ENCODE data around the gene UIMC1. TPM values are rescaled to one million over a fixed set of nuclear protein-coding genes. Genes with fewer than 3 reads are reported as not detected.

The UIMC1 gene
- total and polyA plus RNA-seq, 2 of the 13 experiments (the other 11 are each of a cell fraction or from before 2014, with no cell fraction given) = 18.9 to 32.7 TPM

DNA sequence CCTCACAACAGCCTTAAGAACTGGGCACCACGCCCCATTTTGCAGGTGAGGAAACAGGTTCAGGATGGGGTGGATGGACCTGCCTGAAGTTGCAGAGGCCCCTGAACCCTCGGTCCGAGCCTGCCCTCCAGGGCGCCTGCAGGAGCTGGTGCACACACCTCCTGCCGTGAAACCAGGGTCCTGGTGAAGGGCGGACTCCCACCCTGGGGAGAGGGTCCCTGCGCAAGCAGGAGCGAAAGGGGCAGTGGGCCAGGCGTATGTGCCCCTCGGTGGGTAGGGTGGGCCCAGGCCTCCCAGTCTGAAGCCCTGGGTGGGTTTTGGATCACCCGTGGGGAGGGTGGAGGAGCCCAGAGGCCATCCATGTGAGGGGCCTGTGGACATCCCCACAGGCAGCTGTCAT, 145.3 kb downstream of the UIMC1 start (continued):
- TF ChIP-seq ZNF780A (CRISPR knock-in tag; IDR thresholded peaks at IDR 0.05) (no peak), ARID2 (CRISPR knock-in tag; IDR thresholded peaks at IDR 0.05; ENCODE audit: borderline replicate concordance) (no peak), ZNF260 (CRISPR knock-in tag; IDR thresholded peaks at IDR 0.05; ENCODE audit: borderline replicate concordance, low read depth) (no peak)

DNA sequence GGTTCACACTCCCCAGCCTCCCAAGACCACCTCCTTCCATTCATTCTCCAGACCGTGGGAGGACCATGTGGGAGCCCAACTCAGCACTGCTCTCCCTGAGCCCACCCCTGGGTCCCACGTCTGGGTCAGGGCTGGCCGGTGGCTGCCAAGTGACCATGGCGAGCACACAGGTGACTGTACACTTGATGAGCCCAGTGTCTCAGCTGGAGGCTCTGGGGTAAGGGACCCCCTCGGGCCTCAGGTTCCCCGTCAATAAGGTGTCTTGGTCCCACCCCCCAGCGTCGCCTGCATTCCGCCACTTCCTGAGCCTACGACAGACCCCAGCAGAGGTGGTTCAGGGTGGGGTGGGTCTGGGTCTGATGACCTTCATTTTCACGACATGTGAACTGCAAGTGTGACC, 146.2 kb downstream of the UIMC1 start:
- no peaks in the 10 kb centered on the region for H3K4me1 ChIP-seq (ENCODE audit: insufficient read depth, low read length)
- H3K27ac ChIP-seq (ENCODE audit: extremely low read length, insufficient read depth, low read length) = no peak overlapping the region
- in situ Hi-C loops (cut with HindIII; ENCODE audit: extremely low pct_ligation_motif_present, low pct_unique_long_range_greater_than_20kb) = no loop called here
- no peaks in the 10 kb centered on the region for H3K36me3 ChIP-seq (replicated peaks in 1 of 2; ENCODE audit: control insufficient read depth in 1 of 2, insufficient read depth in 2 of 2, low read length in 2 of 2)
- 8% methylated on average over 3 of the region's 11 CpGs for WGBS (ENCODE audit: low lambda C conversion rate)
- ATAC-seq (no peak), FAIRE-seq (no peak), DNase-seq (ENCODE audit: low spot score) (no peak)
- H3K9me3 ChIP-seq (ENCODE audit: low read length) = no peaks in the 10 kb centered on the region
- ChIA-PET CTCF (ENCODE audit: low intra/inter-chr PET ratio, low total read pairs) (no interaction called here), POLR2A (no interaction called here)
- TF ChIP-seq AGO2 (optimal IDR thresholded peaks at IDR 0.05; ENCODE audit: low read depth, low read length) = no peak
- TF ChIP-seq ARNT (IDR thresholded peaks at IDR 0.05) = no peak
- TF ChIP-seq MXI1 (IDR thresholded peaks at IDR 0.05; ENCODE audit: borderline replicate concordance, low read depth, low read length) = no peak
- TF ChIP-seq ZNF883 (CRISPR knock-in tag; IDR thresholded peaks at IDR 0.05; ENCODE audit: not compliant biosample characterization) = no peak
- TF ChIP-seq, protein P1, sequence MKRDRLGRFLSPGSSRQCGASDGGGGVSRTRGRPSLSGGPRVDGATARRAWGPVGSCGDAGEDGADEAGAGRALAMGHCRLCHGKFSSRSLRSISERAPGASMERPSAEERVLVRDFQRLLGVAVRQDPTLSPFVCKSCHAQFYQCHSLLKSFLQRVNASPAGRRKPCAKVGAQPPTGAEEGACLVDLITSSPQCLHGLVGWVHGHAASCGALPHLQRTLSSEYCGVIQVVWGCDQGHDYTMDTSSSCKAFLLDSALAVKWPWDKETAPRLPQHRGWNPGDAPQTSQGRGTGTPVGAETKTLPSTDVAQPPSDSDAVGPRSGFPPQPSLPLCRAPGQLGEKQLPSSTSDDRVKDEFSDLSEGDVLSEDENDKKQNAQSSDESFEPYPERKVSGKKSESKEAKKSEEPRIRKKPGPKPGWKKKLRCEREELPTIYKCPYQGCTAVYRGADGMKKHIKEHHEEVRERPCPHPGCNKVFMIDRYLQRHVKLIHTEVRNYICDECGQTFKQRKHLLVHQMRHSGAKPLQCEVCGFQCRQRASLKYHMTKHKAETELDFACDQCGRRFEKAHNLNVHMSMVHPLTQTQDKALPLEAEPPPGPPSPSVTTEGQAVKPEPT (CRISPR knock-in tag; IDR thresholded peaks at IDR 0.05; ENCODE audit: low read depth) = no peak
- TF ChIP-seq, protein P2, sequence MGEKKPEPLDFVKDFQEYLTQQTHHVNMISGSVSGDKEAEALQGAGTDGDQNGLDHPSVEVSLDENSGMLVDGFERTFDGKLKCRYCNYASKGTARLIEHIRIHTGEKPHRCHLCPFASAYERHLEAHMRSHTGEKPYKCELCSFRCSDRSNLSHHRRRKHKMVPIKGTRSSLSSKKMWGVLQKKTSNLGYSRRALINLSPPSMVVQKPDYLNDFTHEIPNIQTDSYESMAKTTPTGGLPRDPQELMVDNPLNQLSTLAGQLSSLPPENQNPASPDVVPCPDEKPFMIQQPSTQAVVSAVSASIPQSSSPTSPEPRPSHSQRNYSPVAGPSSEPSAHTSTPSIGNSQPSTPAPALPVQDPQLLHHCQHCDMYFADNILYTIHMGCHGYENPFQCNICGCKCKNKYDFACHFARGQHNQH (CRISPR knock-in tag; IDR thresholded peaks at IDR 0.05) = no peak
- no peak overlapping the region for H3K9ac ChIP-seq (ENCODE audit: insufficient read depth, low read depth, low read length)
- H2AFZ ChIP-seq (ENCODE audit: low read length) = no peak overlapping the region
- no peak overlapping the region for H3K4me2 ChIP-seq (ENCODE audit: low read depth, low read length)
- H3K79me2 ChIP-seq (ENCODE audit: insufficient read depth, low read length) = no peaks in the 10 kb centered on the region
- intact Hi-C loops (cut with micrococcal nuclease; ENCODE audit: unreplicated experiment) = no loop called here
- no peak overlapping the region for H3K4me3 ChIP-seq (replicated peaks in 1 of 3; ENCODE audit: insufficient read depth in 1 of 3, low read depth in 2 of 3, low read length in 3 of 3)
- H3K27me3 ChIP-seq (ENCODE audit: control insufficient read depth in 1 of 2, insufficient read depth in 2 of 2, low read length in 2 of 2) = peaks cover 32 to 84% of the 10 kb centered on the region in 2 experiments; a peak in 4 of 5 replicates
- no peaks in the 10 kb centered on the region for H4K20me1 ChIP-seq (ENCODE audit: insufficient read depth, low read length)
- BruUV-seq (replicated peaks) = no TSS peak
